ENCODE measurements around the gene ESM1.
A peak's percentile ranks its signal among the peaks of the same experiment; 100 is the strongest.

The ESM1 gene

GRCh38 chr5:54944364-54944763, 41.0 kb downstream of the ESM1 start:
- peak; percentile 19 for DNase-seq (ENCODE audit: low read depth)
- in situ Hi-C loops (cut with HindIII; ENCODE audit: low sequenced_read_pairs), result loop anchor here (25.0 kb wide), 1 partner anchor 193 kb away; no protein-coding TSS in a partner anchor

GRCh38 chr5:54942064-54942778, 43.2 kb downstream of the ESM1 start:
- TF ChIP-seq CTCF (IDR thresholded peaks at IDR 0.05; ENCODE audit: low read depth, low read length, missing control alignments), result no peak
- in situ Hi-C loops (cut with HindIII; ENCODE audit: low sequenced_read_pairs), result loop anchor here (25.0 kb wide), 1 partner anchor 195 kb away; no protein-coding TSS in a partner anchor
- no peak for DNase-seq (ENCODE audit: low read depth)
- H3K4me3 ChIP-seq (ENCODE audit: low read depth, low read length), result no peak overlapping the region

More at GRCh38 chr5:54944364-54944763, 41.0 kb downstream of the ESM1 start:
- peak; percentile 73 for TF ChIP-seq CTCF (IDR thresholded peaks at IDR 0.05; ENCODE audit: low read depth, low read length, missing control alignments)
- no peak overlapping the region for H3K4me3 ChIP-seq (ENCODE audit: low read depth, low read length)

- in situ Hi-C loops (cut with HindIII; ENCODE audit: low sequenced_read_pairs), result loop anchor here (25.0 kb wide), 1 partner anchor 201 kb away; no protein-coding TSS in a partner anchor
- H3K4me3 ChIP-seq (ENCODE audit: low read depth, low read length), result no peak overlapping the region
- no peak for DNase-seq (ENCODE audit: low read depth)
- TF ChIP-seq CTCF (IDR thresholded peaks at IDR 0.05; ENCODE audit: low read depth, low read length, missing control alignments), result no peak
Observed at GRCh38 chr5:54936201-54936600, 49.2 kb downstream of the ESM1 start.

GRCh38 chr5:54932789-54933188, 52.6 kb downstream of the ESM1 start:
- no peak overlapping the region for H3K4me3 ChIP-seq (ENCODE audit: low read depth, low read length)
- TF ChIP-seq CTCF (IDR thresholded peaks at IDR 0.05; ENCODE audit: low read depth, low read length, missing control alignments), result no peak
- no peak for DNase-seq (ENCODE audit: low read depth)
- in situ Hi-C loops (cut with HindIII; ENCODE audit: low sequenced_read_pairs), result loop anchor here (25.0 kb wide), 1 partner anchor 205 kb away; no protein-coding TSS in a partner anchor

- no peak for TF ChIP-seq CTCF (IDR thresholded peaks at IDR 0.05; ENCODE audit: low read depth, low read length, missing control alignments)
- in situ Hi-C loops (cut with HindIII; ENCODE audit: low sequenced_read_pairs), result loop anchor here (25.0 kb wide), 1 partner anchor 207 kb away; no protein-coding TSS in a partner anchor
- no peak for DNase-seq (ENCODE audit: low read depth)
- no peak overlapping the region for H3K4me3 ChIP-seq (ENCODE audit: low read depth, low read length)
Observed at GRCh38 chr5:54930736-54931135, 54.7 kb downstream of the ESM1 start.
